CD4-positive, alpha-beta T cell treated with Interleukin-21 for 1 hour (primary cell): ENCODE data around the gene TNP1.

Source experiments
- DNase-seq: peaks from one replicate; pipeline ENCODE4 v3.0.0-alpha.2; 2020

TNP1 gene

GRCh38 chr2:216837740-216838139 is 22.1 kb downstream of the TNP1 start:
- DNase-seq = no peak

GRCh38 chr2:216833061-216833460 is 26.8 kb downstream of the TNP1 start:
- no peak for DNase-seq

- no peak for DNase-seq
Measured at GRCh38 chr2:216830346-216830745, 29.5 kb downstream of the TNP1 start.

DNA sequence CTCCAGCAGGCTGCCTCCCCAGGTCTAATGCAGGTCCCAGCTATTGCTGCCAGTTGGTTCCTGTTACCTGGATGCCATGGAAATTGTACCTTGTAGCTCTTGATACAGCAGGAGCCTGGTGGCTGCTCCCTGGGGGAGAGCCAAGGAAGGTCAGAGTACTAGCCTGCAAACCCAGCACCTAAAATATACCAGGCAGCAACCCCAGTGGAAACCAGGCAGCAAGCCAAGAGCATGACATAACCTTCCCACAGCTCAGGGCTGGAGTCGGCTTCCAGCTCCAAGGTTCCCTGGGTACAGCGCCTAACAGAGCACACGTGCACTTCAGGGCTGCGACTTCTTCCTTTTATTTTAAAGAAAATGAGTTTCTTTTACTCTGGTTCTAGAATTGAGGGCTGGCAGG is 30.3 kb downstream of the TNP1 start:
- DNase-seq = no peak

DNA sequence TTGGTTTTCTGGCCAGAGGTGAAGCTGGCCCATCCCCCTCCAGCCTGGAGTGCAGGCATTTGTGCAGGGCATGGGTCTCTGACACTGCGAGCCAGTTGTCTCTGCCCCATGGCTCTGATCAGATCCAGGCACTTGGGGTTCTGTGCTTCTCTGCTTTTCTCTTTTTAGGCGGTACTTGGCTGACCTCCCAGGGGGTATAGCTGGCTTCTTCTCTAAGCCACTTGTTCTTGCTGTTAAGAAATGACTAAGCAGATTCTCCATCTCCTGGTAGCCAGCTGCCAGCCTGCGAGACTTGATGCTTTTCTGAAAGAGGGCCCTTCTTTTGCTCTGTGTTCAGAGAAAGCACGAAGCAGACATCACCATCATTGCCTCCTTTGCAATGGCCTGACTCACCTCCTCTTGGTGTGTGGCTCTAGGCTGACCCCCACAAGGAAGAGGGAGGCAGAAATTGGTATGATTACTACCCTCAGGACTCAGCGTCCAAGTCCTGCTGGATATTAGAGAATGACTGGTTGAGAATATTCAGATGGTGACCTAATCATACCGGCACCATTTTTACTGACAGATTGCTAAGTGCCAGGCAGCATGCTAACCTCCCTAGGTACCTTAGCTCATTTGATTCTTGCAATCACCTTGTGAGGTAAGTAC is 32.7 kb downstream of the TNP1 start:
- no peak for DNase-seq

- DNase-seq = no peak
Measured at GRCh38 chr2:216822470-216822869, 37.4 kb downstream of the TNP1 start.

DNA sequence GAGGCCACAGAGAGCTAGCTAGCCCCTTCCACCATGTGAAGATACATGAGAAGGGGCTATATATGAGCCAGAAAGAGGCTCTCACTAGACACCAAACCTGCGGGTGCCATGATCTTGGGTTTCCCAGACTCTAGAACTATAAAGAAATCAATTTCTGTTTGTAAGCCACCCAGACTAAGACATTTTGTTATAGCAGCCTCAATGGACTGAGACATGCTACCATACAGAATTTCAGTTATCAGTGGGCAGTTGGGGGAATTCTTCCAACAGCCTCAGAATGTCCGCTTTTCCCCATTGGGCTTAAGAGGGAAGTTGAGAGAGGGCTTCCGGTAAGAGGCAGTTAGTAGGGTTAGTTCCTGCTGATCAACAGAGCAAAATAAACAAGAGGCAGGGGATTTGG is 39.2 kb downstream of the TNP1 start:
- DNase-seq = no peak

GRCh38 chr2:216819766-216820165 is 40.1 kb downstream of the TNP1 start:
- DNase-seq = no peak

- no peak for DNase-seq
Measured at GRCh38 chr2:216819055-216819454, 40.8 kb downstream of the TNP1 start.

DNA sequence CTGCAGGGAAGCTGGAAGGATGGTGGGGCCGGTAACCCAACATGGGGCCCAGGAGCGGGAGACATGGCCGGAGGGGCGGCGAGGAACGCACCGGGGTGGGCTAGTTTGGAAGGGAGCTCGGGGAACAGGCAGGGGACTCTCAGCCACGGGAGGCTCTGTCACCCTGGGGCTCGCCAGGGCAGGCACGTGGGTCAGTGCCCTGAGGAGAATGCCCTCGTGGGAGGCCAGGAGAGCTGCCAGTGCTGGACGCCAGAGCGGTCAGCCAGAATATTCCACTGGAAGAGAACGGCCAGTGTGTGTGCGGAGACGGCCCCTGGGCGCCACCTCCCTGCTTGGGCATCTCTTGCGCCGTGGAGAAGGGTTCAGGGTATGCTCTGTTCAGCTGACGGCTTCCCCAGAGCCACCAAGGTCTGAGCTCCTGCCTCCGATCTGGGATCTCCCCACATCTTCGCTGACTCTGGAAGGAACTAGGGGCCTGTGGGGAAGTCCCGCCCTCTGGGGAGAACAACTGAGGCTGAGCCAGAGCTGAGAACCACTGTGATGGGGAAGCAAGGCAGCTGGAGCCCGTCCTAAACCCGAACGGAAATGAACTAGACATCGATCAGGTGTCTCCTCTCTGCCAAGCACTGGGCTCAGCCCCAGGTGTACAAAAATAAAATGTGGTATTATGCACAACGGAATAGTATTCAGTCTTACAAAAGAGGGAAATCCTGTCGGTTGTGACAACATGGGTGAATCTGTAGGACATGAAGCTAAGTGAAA is 49.3 kb downstream of the TNP1 start:
- DNase-seq = no peak
